Glutamatergic neuron (in vitro differentiated cells): ENCODE results near the gene C5AR2. TPM values are rescaled to one million over a fixed set of nuclear protein-coding genes. Genes with fewer than 3 reads are reported as not detected.

Experiments used
- DNase-seq: peaks from one replicate; pipeline ENCODE4 v3.0.0; 2022
- H3K27ac Mint-ChIP-seq: one replicate; pipeline ENCODE4 v1.8.0; 2020; ENCODE audit warnings: mild to moderate bottlenecking, mixed read lengths, inconsistent platforms; ENCODE audit not compliant: unreplicated experiment
- H3K27me3 Mint-ChIP-seq: one replicate; pipeline ENCODE4 v1.8.0; 2020; ENCODE audit warnings: mild to moderate bottlenecking, moderate library complexity, mixed read lengths, inconsistent platforms; ENCODE audit not compliant: unreplicated experiment
- H3K36me3 Mint-ChIP-seq: one replicate; pipeline ENCODE4 v1.8.0; 2020; ENCODE audit warnings: mild to moderate bottlenecking, mixed read lengths, inconsistent platforms; ENCODE audit not compliant: unreplicated experiment
- H3K4me1 Mint-ChIP-seq: one replicate; pipeline ENCODE4 v1.8.0; 2020; ENCODE audit warnings: mild to moderate bottlenecking, low read depth, mixed read lengths, inconsistent platforms; ENCODE audit not compliant: unreplicated experiment
- H3K4me3 Mint-ChIP-seq: one replicate; pipeline ENCODE4 v1.8.0; 2020; ENCODE audit warnings: mild to moderate bottlenecking, mixed read lengths, inconsistent platforms; ENCODE audit not compliant: unreplicated experiment
- H3K9me3 Mint-ChIP-seq: one replicate; pipeline ENCODE4 v1.8.0; 2020; ENCODE audit warnings: mild to moderate bottlenecking, moderate library complexity, mixed read lengths, inconsistent platforms; ENCODE audit not compliant: unreplicated experiment
- CTCF ChIP-seq: fragments of 200-600 bp; sonication (generic); IDR thresholded peaks from one replicate; pipeline ENCODE4 v1.5.0; 2021; ENCODE audit not compliant: partially characterized antibody, unreplicated experiment
- total RNA-seq: library from RNA; stranded (reverse); fragmentation: NEBNext Ultra II Directional; extraction: Animal tissue kit (Norgen Biotek cat#: 25700); gene quantifications from one replicate; pipeline ENCODE4 v1.2.1, GENCODE V29; 2021; ENCODE audit not compliant: unreplicated experiment

C5AR2 gene
- total RNA-seq, 1 donor from 2014 or later: not detected

DNA sequence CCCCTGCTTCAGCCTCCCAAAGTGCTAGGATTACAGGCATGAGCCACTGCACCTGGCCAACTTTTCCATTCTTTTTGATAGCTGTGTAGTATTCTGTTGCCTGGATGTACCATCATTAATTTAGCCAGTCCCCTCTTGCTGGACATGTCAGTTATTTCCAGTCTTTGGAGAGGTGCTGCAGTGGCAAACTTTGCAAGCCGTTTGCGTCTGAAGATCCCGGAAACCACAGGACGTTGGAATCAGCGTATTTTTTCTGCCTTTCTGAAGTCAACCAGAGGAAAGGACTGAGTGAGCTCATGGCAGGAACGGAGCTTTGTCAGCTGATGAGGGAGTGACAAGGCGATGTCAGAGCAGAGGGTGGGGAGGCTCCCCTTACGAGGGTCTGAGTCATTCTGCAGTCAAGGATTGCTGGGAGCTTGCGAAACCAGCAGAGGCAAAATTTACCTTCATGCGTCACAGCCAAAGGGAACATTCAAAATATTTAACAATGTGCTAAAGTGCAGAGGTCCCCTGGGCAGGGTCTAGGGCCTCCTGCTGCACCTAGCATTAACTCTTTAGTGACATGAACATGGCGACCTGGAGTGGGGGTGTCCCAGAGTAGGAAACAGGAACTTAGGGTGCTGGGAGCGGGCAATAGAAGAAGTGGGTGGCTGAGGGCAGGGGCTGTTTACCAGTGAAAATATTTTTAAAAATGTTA, 16.7 kb upstream of the C5AR2 start:
- peaks cover 7% of the 10 kb centered on the region for H3K9me3 Mint-ChIP-seq
- DNase-seq: no peak
- no peaks in the 10 kb centered on the region for H3K4me1 Mint-ChIP-seq
- no peak overlapping the region for H3K27ac Mint-ChIP-seq
- no peak overlapping the region for H3K4me3 Mint-ChIP-seq
- H3K36me3 Mint-ChIP-seq: peaks cover under 1% of the 10 kb centered on the region
- no peaks in the 10 kb centered on the region for H3K27me3 Mint-ChIP-seq
- no peak for TF ChIP-seq CTCF

DNA sequence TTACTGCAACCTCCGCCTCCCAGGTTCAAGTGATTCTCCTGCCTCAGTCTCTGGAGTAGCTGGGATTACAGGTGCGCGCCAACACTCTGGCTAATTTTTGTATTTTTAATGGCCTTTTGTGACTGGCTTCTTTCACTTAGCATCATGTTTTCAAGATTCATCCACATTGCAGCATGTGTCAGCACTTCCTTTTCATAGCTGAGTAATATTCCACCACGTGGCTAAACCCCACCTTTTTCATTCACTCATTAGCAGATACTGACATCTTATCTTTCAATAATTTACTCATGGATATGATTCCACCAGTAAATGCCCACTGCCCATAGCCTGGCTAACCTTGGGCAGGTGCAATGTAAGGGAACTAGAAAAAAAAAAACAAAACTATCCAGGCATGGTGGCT, 15.5 kb upstream of the C5AR2 start:
- no peak for DNase-seq
- Mint-ChIP-seq H3K27me3 (peaks cover 1% of the 10 kb centered on the region), H3K4me3 (no peak overlapping the region), H3K27ac (no peak overlapping the region), H3K9me3 (peaks cover 7% of the 10 kb centered on the region), H3K36me3 (peaks cover 6% of the 10 kb centered on the region), H3K4me1 (no peaks in the 10 kb centered on the region)
- TF ChIP-seq CTCF: no peak

GRCh38 chr19:47319923-47320871, 11.8 kb upstream of the C5AR2 start:
- H3K27ac Mint-ChIP-seq: no peak overlapping the region
- H3K36me3 Mint-ChIP-seq: peaks cover 6% of the 10 kb centered on the region
- no peak for DNase-seq
- H3K4me1 Mint-ChIP-seq: no peaks in the 10 kb centered on the region
- H3K9me3 Mint-ChIP-seq: peaks cover 8% of the 10 kb centered on the region
- TF ChIP-seq CTCF: no peak
- H3K4me3 Mint-ChIP-seq: no peak overlapping the region
- H3K27me3 Mint-ChIP-seq: peaks cover 1% of the 10 kb centered on the region

- no peak for TF ChIP-seq CTCF
- Mint-ChIP-seq H3K4me1 (no peaks in the 10 kb centered on the region), H3K27me3 (peaks cover 1% of the 10 kb centered on the region), H3K9me3 (peaks cover 7% of the 10 kb centered on the region), H3K4me3 (no peak overlapping the region), H3K27ac (no peak overlapping the region), H3K36me3 (peaks cover 6% of the 10 kb centered on the region)
- DNase-seq: no peak
Observed at GRCh38 chr19:47321630-47322029, 10.3 kb upstream of the C5AR2 start.

DNA sequence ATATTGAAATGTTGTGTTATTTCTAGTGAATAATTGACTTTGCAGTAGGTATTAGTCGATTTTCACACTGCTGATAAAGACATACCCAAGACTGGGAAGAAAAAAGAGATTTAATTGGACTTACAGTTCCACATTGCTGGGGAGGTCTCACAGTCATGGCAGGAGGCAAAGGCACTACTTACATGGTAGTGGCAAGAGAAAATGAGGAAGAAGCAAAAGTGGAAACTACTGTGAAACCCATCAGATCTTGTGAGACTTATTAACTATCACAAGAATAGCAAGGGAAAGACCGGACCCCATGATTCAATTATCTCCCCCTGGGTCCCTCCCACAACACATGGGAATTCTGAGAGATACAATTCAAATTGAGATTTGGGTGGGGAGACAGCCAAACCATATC, 9.9 kb upstream of the C5AR2 start:
- Mint-ChIP-seq H3K4me1 (no peaks in the 10 kb centered on the region), H3K27me3 (peaks cover 1% of the 10 kb centered on the region), H3K27ac (no peak overlapping the region), H3K9me3 (peaks cover 7% of the 10 kb centered on the region), H3K4me3 (no peak overlapping the region), H3K36me3 (peaks cover 6% of the 10 kb centered on the region)
- TF ChIP-seq CTCF: no peak
- DNase-seq: no peak
